ENCODE measurements around the gene SNCB. TPM values are rescaled to one million over a fixed set of nuclear protein-coding genes. Genes with fewer than 3 reads are reported as not detected.

The SNCB gene
- total and polyA plus RNA-seq, 2 of the 13 experiments (the other 11 are each of a cell fraction or from before 2014, with no cell fraction given), result not detected

DNA sequence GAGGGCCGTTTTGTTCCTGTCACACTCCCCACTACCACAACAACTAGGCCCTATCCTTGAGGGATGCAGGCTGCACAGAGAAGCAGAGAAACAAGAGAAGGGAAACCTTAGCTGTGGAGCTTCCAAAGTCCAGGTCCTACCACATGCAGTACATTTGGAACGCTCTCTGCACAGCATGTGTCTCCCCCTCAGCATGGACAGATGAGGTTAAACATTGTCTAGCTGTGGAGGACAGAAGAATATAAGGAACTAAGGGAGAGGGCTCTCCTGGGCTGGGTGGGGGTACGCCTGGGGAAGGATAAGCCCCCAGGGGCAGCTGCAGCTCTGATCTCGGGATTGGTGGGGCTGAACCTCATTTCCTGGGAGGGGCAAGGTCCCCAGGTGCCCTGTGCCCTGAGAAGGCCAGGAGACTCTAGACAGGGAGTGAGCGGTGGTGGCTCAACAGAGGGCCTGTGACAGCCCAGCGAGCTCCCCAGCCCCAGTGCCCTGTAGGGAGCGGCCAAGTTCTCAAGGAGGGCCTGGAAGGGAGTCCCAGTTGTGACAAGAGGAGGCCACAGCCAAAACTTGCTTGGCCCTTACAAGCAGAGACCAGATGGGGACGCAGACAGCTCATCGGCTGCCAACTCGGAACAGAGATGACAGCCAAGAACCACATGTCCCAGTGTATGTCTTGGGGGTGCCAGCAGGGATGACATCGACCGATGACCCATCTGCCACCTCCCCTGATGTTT lies 47.0 kb upstream of the SNCB start (continued):
- TF ChIP-seq, protein P1, sequence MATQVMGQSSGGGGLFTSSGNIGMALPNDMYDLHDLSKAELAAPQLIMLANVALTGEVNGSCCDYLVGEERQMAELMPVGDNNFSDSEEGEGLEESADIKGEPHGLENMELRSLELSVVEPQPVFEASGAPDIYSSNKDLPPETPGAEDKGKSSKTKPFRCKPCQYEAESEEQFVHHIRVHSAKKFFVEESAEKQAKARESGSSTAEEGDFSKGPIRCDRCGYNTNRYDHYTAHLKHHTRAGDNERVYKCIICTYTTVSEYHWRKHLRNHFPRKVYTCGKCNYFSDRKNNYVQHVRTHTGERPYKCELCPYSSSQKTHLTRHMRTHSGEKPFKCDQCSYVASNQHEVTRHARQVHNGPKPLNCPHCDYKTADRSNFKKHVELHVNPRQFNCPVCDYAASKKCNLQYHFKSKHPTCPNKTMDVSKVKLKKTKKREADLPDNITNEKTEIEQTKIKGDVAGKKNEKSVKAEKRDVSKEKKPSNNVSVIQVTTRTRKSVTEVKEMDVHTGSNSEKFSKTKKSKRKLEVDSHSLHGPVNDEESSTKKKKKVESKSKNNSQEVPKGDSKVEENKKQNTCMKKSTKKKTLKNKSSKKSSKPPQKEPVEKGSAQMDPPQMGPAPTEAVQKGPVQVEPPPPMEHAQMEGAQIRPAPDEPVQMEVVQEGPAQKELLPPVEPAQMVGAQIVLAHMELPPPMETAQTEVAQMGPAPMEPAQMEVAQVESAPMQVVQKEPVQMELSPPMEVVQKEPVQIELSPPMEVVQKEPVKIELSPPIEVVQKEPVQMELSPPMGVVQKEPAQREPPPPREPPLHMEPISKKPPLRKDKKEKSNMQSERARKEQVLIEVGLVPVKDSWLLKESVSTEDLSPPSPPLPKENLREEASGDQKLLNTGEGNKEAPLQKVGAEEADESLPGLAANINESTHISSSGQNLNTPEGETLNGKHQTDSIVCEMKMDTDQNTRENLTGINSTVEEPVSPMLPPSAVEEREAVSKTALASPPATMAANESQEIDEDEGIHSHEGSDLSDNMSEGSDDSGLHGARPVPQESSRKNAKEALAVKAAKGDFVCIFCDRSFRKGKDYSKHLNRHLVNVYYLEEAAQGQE (IDR thresholded peaks at IDR 0.05; ENCODE audit: borderline replicate concordance in 1 of 2, low read depth in 1 of 2, low read length in 2 of 2), result no peak
- no peak for TF ChIP-seq CHD4 (IDR thresholded peaks at IDR 0.05; ENCODE audit: borderline replicate concordance, low read length)
- TF ChIP-seq, protein P2, sequence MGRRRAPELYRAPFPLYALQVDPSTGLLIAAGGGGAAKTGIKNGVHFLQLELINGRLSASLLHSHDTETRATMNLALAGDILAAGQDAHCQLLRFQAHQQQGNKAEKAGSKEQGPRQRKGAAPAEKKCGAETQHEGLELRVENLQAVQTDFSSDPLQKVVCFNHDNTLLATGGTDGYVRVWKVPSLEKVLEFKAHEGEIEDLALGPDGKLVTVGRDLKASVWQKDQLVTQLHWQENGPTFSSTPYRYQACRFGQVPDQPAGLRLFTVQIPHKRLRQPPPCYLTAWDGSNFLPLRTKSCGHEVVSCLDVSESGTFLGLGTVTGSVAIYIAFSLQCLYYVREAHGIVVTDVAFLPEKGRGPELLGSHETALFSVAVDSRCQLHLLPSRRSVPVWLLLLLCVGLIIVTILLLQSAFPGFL (CRISPR knock-in tag; IDR thresholded peaks at IDR 0.05), result no peak
- TF ChIP-seq AHR (CRISPR knock-in tag; IDR thresholded peaks at IDR 0.05), result no peak
- TF ChIP-seq, protein P3, sequence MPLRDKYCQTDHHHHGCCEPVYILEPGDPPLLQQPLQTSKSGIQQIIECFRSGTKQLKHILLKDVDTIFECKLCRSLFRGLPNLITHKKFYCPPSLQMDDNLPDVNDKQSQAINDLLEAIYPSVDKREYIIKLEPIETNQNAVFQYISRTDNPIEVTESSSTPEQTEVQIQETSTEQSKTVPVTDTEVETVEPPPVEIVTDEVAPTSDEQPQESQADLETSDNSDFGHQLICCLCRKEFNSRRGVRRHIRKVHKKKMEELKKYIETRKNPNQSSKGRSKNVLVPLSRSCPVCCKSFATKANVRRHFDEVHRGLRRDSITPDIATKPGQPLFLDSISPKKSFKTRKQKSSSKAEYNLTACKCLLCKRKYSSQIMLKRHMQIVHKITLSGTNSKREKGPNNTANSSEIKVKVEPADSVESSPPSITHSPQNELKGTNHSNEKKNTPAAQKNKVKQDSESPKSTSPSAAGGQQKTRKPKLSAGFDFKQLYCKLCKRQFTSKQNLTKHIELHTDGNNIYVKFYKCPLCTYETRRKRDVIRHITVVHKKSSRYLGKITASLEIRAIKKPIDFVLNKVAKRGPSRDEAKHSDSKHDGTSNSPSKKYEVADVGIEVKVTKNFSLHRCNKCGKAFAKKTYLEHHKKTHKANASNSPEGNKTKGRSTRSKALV (CRISPR knock-in tag; IDR thresholded peaks at IDR 0.05), result no peak; the same call in 1 of the 2 replicates
- no peak for TF ChIP-seq ZNF260 (CRISPR knock-in tag; IDR thresholded peaks at IDR 0.05; ENCODE audit: borderline replicate concordance, low read depth)
- TF ChIP-seq, protein P4, sequence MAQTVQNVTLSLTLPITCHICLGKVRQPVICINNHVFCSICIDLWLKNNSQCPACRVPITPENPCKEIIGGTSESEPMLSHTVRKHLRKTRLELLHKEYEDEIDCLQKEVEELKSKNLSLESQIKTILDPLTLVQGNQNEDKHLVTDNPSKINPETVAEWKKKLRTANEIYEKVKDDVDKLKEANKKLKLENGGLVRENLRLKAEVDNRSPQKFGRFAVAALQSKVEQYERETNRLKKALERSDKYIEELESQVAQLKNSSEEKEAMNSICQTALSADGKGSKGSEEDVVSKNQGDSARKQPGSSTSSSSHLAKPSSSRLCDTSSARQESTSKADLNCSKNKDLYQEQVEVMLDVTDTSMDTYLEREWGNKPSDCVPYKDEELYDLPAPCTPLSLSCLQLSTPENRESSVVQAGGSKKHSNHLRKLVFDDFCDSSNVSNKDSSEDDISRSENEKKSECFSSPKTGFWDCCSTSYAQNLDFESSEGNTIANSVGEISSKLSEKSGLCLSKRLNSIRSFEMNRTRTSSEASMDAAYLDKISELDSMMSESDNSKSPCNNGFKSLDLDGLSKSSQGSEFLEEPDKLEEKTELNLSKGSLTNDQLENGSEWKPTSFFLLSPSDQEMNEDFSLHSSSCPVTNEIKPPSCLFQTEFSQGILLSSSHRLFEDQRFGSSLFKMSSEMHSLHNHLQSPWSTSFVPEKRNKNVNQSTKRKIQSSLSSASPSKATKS (CRISPR knock-in tag; IDR thresholded peaks at IDR 0.05), result no peak
- TF ChIP-seq, protein P5, sequence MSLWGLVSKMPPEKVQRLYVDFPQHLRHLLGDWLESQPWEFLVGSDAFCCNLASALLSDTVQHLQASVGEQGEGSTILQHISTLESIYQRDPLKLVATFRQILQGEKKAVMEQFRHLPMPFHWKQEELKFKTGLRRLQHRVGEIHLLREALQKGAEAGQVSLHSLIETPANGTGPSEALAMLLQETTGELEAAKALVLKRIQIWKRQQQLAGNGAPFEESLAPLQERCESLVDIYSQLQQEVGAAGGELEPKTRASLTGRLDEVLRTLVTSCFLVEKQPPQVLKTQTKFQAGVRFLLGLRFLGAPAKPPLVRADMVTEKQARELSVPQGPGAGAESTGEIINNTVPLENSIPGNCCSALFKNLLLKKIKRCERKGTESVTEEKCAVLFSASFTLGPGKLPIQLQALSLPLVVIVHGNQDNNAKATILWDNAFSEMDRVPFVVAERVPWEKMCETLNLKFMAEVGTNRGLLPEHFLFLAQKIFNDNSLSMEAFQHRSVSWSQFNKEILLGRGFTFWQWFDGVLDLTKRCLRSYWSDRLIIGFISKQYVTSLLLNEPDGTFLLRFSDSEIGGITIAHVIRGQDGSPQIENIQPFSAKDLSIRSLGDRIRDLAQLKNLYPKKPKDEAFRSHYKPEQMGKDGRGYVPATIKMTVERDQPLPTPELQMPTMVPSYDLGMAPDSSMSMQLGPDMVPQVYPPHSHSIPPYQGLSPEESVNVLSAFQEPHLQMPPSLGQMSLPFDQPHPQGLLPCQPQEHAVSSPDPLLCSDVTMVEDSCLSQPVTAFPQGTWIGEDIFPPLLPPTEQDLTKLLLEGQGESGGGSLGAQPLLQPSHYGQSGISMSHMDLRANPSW (CRISPR knock-in tag; IDR thresholded peaks at IDR 0.05; ENCODE audit: borderline replicate concordance), result no peak
- no peak for TF ChIP-seq ZNF749 (CRISPR knock-in tag; IDR thresholded peaks at IDR 0.05; ENCODE audit: borderline replicate concordance)
- TF ChIP-seq, protein P6, sequence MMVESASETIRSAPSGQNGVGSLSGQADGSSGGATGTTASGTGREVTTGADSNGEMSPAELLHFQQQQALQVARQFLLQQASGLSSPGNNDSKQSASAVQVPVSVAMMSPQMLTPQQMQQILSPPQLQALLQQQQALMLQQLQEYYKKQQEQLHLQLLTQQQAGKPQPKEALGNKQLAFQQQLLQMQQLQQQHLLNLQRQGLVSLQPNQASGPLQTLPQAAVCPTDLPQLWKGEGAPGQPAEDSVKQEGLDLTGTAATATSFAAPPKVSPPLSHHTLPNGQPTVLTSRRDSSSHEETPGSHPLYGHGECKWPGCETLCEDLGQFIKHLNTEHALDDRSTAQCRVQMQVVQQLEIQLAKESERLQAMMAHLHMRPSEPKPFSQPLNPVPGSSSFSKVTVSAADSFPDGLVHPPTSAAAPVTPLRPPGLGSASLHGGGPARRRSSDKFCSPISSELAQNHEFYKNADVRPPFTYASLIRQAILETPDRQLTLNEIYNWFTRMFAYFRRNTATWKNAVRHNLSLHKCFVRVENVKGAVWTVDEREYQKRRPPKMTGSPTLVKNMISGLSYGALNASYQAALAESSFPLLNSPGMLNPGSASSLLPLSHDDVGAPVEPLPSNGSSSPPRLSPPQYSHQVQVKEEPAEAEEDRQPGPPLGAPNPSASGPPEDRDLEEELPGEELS (CRISPR knock-in tag; IDR thresholded peaks at IDR 0.05), result 0 out of 2 replicates have a peak, but pooled peaks have one; percentile 24
- no peak for TF ChIP-seq ETV6 (CRISPR knock-in tag; conservative IDR thresholded peaks at IDR 0.05)
